ENCODE data around the gene ROBO2. TPM values are rescaled to one million over a fixed set of nuclear protein-coding genes. Genes with fewer than 3 reads are reported as not detected.

ROBO2 gene
- total and polyA plus RNA-seq, 3 donors from 2014 or later, result 16.1 to 23.3 (median 17.7) TPM

DNA sequence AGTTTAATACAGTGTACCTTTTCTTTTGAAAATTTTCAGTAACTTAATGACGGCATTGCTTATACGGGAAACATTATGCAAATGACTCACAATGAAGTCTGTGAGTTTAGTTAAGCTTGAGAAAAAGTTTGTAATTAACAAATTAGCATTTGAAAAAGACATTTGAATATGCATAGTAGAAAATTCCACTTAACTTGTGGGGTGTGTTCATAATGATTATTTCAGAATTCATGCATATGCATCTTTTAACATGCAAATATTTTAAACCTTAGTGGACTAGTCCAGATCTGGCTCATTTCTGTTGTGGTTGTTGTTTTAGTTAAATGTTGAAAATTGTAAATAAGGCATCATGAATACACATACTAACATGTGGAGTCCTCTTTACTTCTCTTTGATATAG, 239.4 kb downstream of the ROBO2 start:
- WGBS, 2 donors, result 92 to 96% methylated on average over 2 of the region's 2 CpGs
- no peaks in the 10 kb centered on the region for H3K9me3 ChIP-seq
- intact Hi-C loops (cut with DNase I; ENCODE audit: low total_unique reads), result no loop called here
- H3K4me3 ChIP-seq, result no peak overlapping the region
- no peak overlapping the region for H3K27ac ChIP-seq
- no peaks in the 10 kb centered on the region for H3K36me3 ChIP-seq (ENCODE audit: low read depth, missing control alignments)
- H3K27me3 ChIP-seq, result no peaks in the 10 kb centered on the region
- H3K4me1 ChIP-seq, result no peaks in the 10 kb centered on the region
- no peak for DNase-seq
- TF ChIP-seq POLR2A (IDR thresholded peaks at IDR 0.05), result no peak
- TF ChIP-seq, protein P1, sequence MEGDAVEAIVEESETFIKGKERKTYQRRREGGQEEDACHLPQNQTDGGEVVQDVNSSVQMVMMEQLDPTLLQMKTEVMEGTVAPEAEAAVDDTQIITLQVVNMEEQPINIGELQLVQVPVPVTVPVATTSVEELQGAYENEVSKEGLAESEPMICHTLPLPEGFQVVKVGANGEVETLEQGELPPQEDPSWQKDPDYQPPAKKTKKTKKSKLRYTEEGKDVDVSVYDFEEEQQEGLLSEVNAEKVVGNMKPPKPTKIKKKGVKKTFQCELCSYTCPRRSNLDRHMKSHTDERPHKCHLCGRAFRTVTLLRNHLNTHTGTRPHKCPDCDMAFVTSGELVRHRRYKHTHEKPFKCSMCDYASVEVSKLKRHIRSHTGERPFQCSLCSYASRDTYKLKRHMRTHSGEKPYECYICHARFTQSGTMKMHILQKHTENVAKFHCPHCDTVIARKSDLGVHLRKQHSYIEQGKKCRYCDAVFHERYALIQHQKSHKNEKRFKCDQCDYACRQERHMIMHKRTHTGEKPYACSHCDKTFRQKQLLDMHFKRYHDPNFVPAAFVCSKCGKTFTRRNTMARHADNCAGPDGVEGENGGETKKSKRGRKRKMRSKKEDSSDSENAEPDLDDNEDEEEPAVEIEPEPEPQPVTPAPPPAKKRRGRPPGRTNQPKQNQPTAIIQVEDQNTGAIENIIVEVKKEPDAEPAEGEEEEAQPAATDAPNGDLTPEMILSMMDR (IDR thresholded peaks at IDR 0.05), result no peak

DNA sequence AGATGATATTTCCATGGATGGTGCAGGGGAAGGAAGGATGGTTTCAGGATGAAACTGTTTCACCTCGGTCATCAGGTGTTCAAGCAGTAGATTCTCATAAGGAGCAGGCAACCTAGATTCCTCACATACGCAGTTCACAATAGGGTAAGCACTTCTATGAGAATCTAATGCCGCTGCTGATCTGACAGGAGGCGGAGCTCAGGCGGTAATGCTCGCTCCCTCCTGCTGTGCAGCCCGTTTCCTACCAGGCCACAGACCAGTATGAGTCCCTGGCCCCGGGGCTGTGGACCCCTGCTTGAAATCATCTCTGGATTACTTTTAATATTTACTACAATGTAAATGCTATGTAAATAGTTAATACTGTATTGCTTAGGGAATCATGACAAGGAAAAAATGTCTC, 241.8 kb downstream of the ROBO2 start:
- Histone ChIP-seq H3K4me3 (no peak overlapping the region), H3K27me3 (no peaks in the 10 kb centered on the region), H3K9me3 (no peaks in the 10 kb centered on the region), H3K36me3 (ENCODE audit: low read depth, missing control alignments) (no peaks in the 10 kb centered on the region), H3K4me1 (no peaks in the 10 kb centered on the region), H3K27ac (no peak overlapping the region)
- intact Hi-C loops (cut with DNase I; ENCODE audit: low total_unique reads), result no loop called here
- no peak for DNase-seq
- WGBS, 2 donors, result 70 to 72% methylated on average over 8 of the region's 8 CpGs
- TF ChIP-seq, protein P1 (IDR thresholded peaks at IDR 0.05), result no peak
- TF ChIP-seq POLR2A (IDR thresholded peaks at IDR 0.05), result no peak

DNA sequence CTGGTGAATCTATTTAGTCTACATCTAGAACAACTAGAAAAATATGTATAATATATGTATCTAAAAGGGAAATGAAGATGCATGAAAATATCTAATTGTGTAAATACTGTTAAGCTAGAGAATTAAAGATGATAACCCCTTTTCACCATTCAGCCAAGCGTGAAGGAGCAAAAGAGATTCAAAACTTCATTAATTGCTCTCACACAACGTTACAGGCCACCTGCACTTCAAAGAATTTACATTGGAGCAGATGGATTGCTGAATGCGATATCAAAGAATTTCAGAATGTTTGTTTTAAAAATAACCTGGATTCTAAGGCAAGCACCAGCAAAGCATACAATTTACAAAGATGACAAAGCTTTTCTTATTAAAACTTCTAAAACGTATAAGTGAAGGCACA, 243.2 kb downstream of the ROBO2 start:
- H3K4me3 ChIP-seq, result no peak overlapping the region
- no peaks in the 10 kb centered on the region for H3K27me3 ChIP-seq
- H3K4me1 ChIP-seq, result no peaks in the 10 kb centered on the region
- intact Hi-C loops (cut with DNase I; ENCODE audit: low total_unique reads), result no loop called here
- 82 to 88% methylated on average over 4 of the region's 4 CpGs for WGBS, 2 donors
- no peak overlapping the region for H3K27ac ChIP-seq
- no peaks in the 10 kb centered on the region for H3K9me3 ChIP-seq
- H3K36me3 ChIP-seq (ENCODE audit: low read depth, missing control alignments), result no peaks in the 10 kb centered on the region
- no peak for DNase-seq
- no peak for TF ChIP-seq POLR2A (IDR thresholded peaks at IDR 0.05)
- TF ChIP-seq, protein P1 (IDR thresholded peaks at IDR 0.05), result no peak

DNA sequence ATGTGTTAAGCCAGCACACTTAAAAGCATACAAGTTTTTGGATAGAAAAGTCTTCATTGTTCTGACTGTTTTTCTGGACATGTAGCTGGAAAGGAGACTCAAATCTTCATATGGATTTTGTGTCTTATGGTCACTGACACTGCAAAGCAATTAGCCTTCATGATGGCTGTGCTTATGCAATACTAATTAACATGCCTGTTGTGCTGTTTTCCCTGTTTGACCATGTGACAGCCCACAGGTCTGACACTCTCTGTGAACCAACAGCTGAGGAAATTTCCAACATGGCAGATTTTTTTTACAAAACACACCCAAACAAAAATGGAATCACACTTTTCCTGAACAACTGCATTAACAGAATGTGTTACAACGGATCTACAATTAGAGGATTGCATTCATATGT, 248.4 kb downstream of the ROBO2 start:
- intact Hi-C loops (cut with DNase I; ENCODE audit: low total_unique reads), result no loop called here
- Histone ChIP-seq H3K4me3 (no peak overlapping the region), H3K27me3 (no peaks in the 10 kb centered on the region), H3K9me3 (no peaks in the 10 kb centered on the region), H3K27ac (no peak overlapping the region), H3K36me3 (ENCODE audit: low read depth, missing control alignments) (no peaks in the 10 kb centered on the region), H3K4me1 (no peaks in the 10 kb centered on the region)
- 88 to 92% methylated on average over 1 of the region's 1 CpG for WGBS, 2 donors
- no peak for DNase-seq
- TF ChIP-seq, protein P1 (IDR thresholded peaks at IDR 0.05), result no peak
- TF ChIP-seq POLR2A (IDR thresholded peaks at IDR 0.05), result no peak

DNA sequence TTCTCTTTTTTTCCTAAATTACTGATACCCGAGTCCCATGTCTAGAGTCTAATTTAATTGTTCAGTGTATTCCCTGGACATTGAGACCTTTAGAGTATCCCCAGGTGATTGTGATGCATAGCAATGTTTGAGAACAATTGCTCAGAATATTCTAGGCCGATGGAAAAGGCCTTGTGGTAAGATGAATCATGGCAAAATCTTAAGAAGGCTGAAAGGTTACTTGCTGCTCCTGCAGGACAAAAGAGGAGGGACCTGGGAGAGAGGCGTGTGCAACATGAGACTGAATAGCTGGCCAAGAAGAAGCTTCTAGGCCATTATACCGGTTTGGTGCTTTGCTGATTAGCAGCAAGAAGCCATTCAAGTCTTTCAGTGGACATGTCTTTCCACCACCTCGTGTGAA, 256.6 kb downstream of the ROBO2 start:
- H3K4me3 ChIP-seq, result no peak overlapping the region
- TF ChIP-seq POLR2A (IDR thresholded peaks at IDR 0.05), result no peak
- TF ChIP-seq, protein P1 (IDR thresholded peaks at IDR 0.05), result no peak
- no peak for DNase-seq
- no peaks in the 10 kb centered on the region for H3K9me3 ChIP-seq
- no peaks in the 10 kb centered on the region for H3K4me1 ChIP-seq
- H3K27me3 ChIP-seq, result no peaks in the 10 kb centered on the region
- no peaks in the 10 kb centered on the region for H3K36me3 ChIP-seq (ENCODE audit: low read depth, missing control alignments)
- intact Hi-C loops (cut with DNase I; ENCODE audit: low total_unique reads), result no loop called here
- H3K27ac ChIP-seq, result no peak overlapping the region
- WGBS, 2 donors, result 73 to 74% methylated on average over 5 of the region's 5 CpGs
